GM12873 (cell line): Measurements from ENCODE around the gene BEST1.

Experiments used
- TF ChIP-seq, protein P1 (sequence below): IDR thresholded peaks from 2 replicates; pipeline ENCODE4 v1.5.1; 2012; ENCODE audit warnings: low read depth, mild to moderate bottlenecking, moderate library complexity, low read length, control low read depth; ENCODE audit not compliant: insufficient read depth; ENCODE audit errors: missing control alignments

The BEST1 gene

DNA sequence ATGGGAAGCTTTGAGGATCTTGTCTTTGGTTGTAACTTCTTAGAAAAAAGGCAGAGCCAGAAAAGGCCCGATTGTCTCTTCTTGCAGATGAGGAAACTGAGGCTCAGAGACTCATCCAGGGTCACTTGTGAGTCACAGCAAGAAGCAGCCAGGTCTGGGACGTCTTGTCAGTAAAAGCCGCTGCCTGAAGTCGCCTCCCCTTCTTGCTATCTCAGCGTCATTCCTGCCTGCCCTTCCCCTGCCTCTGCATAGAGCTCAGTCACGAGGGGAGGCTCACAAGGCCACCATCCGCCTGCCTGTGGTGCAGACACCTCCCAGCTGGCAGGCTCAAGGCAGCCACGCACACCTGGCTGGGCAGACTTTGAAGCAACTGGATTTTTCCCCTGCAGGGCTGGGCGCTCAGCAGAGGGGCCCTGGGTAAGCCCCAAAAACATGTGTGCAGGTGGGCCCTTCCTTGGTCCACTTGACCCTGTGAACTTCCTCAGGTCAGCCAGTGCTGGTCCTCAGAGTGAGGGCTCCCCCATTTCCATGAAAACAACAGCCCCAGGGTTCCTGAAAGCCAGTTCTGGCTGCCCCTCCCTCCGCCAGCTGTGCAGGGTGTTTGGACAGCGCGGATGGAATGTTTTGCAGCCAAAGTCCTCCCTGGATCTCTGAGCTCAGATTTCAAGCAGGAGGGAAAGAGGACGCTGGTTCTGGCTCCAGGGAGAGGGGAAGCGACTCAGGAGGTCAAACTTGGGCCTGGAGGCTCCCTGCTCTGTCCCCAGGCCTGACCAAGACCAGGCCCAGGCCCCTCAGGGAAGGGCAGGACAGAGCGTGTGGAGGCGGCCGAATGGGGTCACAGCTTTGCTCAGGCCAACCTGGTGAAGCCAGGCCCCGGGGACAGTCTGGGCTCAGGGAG is 26.7 kb upstream of the BEST1 start:
- TF ChIP-seq, protein P1, sequence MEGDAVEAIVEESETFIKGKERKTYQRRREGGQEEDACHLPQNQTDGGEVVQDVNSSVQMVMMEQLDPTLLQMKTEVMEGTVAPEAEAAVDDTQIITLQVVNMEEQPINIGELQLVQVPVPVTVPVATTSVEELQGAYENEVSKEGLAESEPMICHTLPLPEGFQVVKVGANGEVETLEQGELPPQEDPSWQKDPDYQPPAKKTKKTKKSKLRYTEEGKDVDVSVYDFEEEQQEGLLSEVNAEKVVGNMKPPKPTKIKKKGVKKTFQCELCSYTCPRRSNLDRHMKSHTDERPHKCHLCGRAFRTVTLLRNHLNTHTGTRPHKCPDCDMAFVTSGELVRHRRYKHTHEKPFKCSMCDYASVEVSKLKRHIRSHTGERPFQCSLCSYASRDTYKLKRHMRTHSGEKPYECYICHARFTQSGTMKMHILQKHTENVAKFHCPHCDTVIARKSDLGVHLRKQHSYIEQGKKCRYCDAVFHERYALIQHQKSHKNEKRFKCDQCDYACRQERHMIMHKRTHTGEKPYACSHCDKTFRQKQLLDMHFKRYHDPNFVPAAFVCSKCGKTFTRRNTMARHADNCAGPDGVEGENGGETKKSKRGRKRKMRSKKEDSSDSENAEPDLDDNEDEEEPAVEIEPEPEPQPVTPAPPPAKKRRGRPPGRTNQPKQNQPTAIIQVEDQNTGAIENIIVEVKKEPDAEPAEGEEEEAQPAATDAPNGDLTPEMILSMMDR, result no peak

GRCh38 chr11:61924064-61924455 is 26.1 kb upstream of the BEST1 start:
- TF ChIP-seq, protein P1, result no peak

- TF ChIP-seq, protein P1, result no peak
These were observed 24.4 kb upstream of the BEST1 start for GRCh38 chr11:61925736-61926135.

DNA sequence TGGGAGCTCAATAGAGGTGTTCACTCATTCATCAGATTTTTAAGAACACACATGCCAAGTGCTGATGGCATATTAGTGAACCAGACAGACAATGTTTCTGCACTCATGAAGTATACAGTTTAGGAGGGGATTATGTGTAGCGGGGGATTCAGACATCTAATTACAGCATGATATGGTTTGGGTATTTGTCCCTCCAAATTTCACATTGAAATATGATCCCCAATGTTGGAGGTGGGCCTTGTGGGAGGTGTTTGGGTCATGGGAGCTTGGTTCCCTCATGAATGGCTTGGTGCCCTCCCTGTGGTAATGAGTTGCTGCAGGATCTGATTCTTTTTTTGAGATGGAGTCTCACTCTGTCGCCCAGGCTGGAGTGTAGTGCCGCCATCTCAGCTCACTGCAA is 23.9 kb upstream of the BEST1 start:
- TF ChIP-seq, protein P1, result no peak

- TF ChIP-seq, protein P1, result no peak
These were observed 22.6 kb upstream of the BEST1 start for GRCh38 chr11:61927501-61927900.

- TF ChIP-seq, protein P1, result no peak
These were observed 21.5 kb upstream of the BEST1 start for GRCh38 chr11:61928606-61929005.

GRCh38 chr11:61930933-61931332 is 19.2 kb upstream of the BEST1 start:
- TF ChIP-seq, protein P1, result no peak
